Fibroblast of villous mesenchyme (primary cell): ENCODE data around the gene DARS2. TPM values are rescaled to one million over a fixed set of nuclear protein-coding genes. Genes with fewer than 3 reads are reported as not detected.

Source experiments
- DNase-seq: peaks from one replicate; pipeline ENCODE4 v3.0.0-alpha.2; 2010; ENCODE audit warnings: low read depth
- H3K4me3 ChIP-seq: 2 replicates; pipeline ENCODE4 v1.5.1; 2011; ENCODE audit warnings: low read depth, mild to moderate bottlenecking, low read length
- CTCF ChIP-seq: IDR thresholded peaks from 2 replicates; pipeline ENCODE4 v1.5.1; 2012; ENCODE audit warnings: low read depth, mild to moderate bottlenecking, low read length; ENCODE audit not compliant: insufficient read depth
- small RNA-seq: library from RNA; depleted of rRNA; stranded (forward); fragments of <200 nt; gene quantifications from one replicate; pipeline ENCODE3, GENCODE V24; 2012
- total RNA-seq: library from RNA; depleted of rRNA; stranded (reverse); fragments of >200 nt; gene quantifications from 2 replicates; pipeline ENCODE4 v1.2.3, GENCODE V29; 2012

DARS2 gene
- total RNA-seq, 1 donor = 31.5 TPM

- H3K4me3 ChIP-seq = no peak overlapping the region
- no peak for DNase-seq
- no peak for TF ChIP-seq CTCF
These were observed 79.5 kb downstream of the DARS2 start for GRCh38 chr1:173903827-173904531.

Small RNAs within 50 kb of the gene (small RNA-seq; reads per million reads assigned to genes)
- not detected for gene RF00019

Other genes starting within 250 kb of the DARS2 start
- not detected in 2 replicates for gene SLC9C2, start 221.6 kb upstream of the DARS2 start, total RNA-seq
- not detected in 2 replicates for gene TEX50, start 189.3 kb upstream of the DARS2 start, total RNA-seq
- gene ANKRD45, start 154.8 kb upstream of the DARS2 start, total RNA-seq = 0.43 TPM in 1 of 2 replicates, not detected in the other
- 20.9 and 33.2 TPM in 2 replicates for gene KLHL20, start 109.7 kb upstream of the DARS2 start, total RNA-seq
- 11.6 and 26.3 TPM in 2 replicates for gene CENPL, start 210 bp downstream of the DARS2 start, total RNA-seq
- gene GAS5, start 43.3 kb downstream of the DARS2 start, total RNA-seq = 277 and 367 TPM in 2 replicates
- gene ZBTB37, start 43.7 kb downstream of the DARS2 start, total RNA-seq = 5.5 and 7.3 TPM in 2 replicates
- gene SERPINC1, start 92.7 kb downstream of the DARS2 start, total RNA-seq = not detected in 2 replicates
- gene RC3H1, start 197.7 kb downstream of the DARS2 start, total RNA-seq = 20.9 and 30.7 TPM in 2 replicates